SK-N-SH (cell line): Measurements from ENCODE around the gene WDR49. TPM values are rescaled to one million over a fixed set of nuclear protein-coding genes. Genes with fewer than 3 reads are reported as not detected.
"Not testable (repeated sequence)": the region's sequence is repeated elsewhere in the genome, so short reads cannot be mapped to it uniquely, and the experiment has no call there.

ENCODE experiments used
- CTCF ChIA-PET: fragments of 300-600, 350-600 bp; formaldehyde crosslinking; extraction: SDS; loops from one replicate; lab custom pipeline; 2021; lab: Yijun Ruan, JAX
- POLR2A ChIA-PET: fragments of 350-600 bp; sonication (Branson Sonifier 250); formaldehyde crosslinking; extraction: SDS; loops from one replicate; lab custom pipeline; 2020; ENCODE audit warnings: antibody characterized with exemption, inconsistent platforms; lab: Yijun Ruan, JAX
- DNase-seq: peaks from one replicate; pipeline ENCODE4 v3.0.0; 2012
- H2AFZ ChIP-seq: fragments of 200-600 bp; sonication (generic); 2 replicates; pipeline ENCODE4 v1.8.1; 2016; ENCODE audit warnings: antibody characterized with exemption, mild to moderate bottlenecking, low read depth
- H3F3A ChIP-seq: fragments of 200-600 bp; sonication (generic); replicated peaks from 2 replicates; pipeline ENCODE3; 2016; ENCODE audit warnings: antibody characterized with exemption, mild to moderate bottlenecking; ENCODE audit not compliant: insufficient read depth
- H3K27ac ChIP-seq, 2 experiments: fragments of 200-500 bp in 1 of 2; fragments of 200-600 bp in 1 of 2; sonication (Bioruptor generic) in 1 of 2; sonication (generic), shearing (Covaris generic) in 1 of 2; 2 replicates each; pipeline versions ENCODE4 v1.5.1 to v1.6.1; 2014 to 2016; ENCODE audit warnings: low read depth in 2 of 2, inconsistent platforms in 1 of 2, low read length in 1 of 2, mild to moderate bottlenecking in 1 of 2, mixed read lengths in 1 of 2
- H3K27me3 ChIP-seq: fragments of 200-600 bp; sonication (generic), shearing (Covaris generic); 2 replicates; pipeline ENCODE4 v1.6.1; 2016; ENCODE audit warnings: mixed run types; ENCODE audit not compliant: insufficient read depth
- H3K36me3 ChIP-seq, 2 experiments: fragments of 200-500 bp in 1 of 2; fragments of 200-600 bp in 1 of 2; sonication (Bioruptor generic) in 1 of 2; sonication (generic) in 1 of 2; replicated peaks in 1 of 2; 2 replicates each; pipeline versions ENCODE3 to v1.5.1; 2014 to 2016; ENCODE audit warnings: low read length in 1 of 2, mild to moderate bottlenecking in 1 of 2; ENCODE audit not compliant: insufficient read depth in 2 of 2, control insufficient read depth in 1 of 2
- H3K4me1 ChIP-seq, 2 experiments: fragments of 200-500 bp in 1 of 2; fragments of 200-600 bp in 1 of 2; sonication (Bioruptor generic) in 1 of 2; sonication (generic), shearing (Covaris generic) in 1 of 2; 2 replicates each; pipeline versions ENCODE4 v1.5.1 to v1.6.1; 2014 to 2016; ENCODE audit warnings: low read depth in 1 of 2, low read length in 1 of 2, mixed run types in 1 of 2; ENCODE audit not compliant: insufficient read depth in 2 of 2, control insufficient read depth in 1 of 2
- H3K4me2 ChIP-seq: fragments of 200-600 bp; sonication (generic), shearing (Covaris generic); 2 replicates; pipeline ENCODE4 v1.6.1; 2017; ENCODE audit warnings: mixed run types
- H3K4me3 ChIP-seq, 2 experiments: fragments of 200-500 bp in 1 of 2; fragments of 200-600 bp in 1 of 2; sonication (Bioruptor generic) in 1 of 2; sonication (generic), shearing (Covaris generic) in 1 of 2; 2 replicates each; pipeline versions ENCODE4 v1.5.1 to v1.8.1; 2014 to 2016; ENCODE audit warnings: low read depth in 2 of 2, inconsistent platforms in 1 of 2, low read length in 1 of 2, mild to moderate bottlenecking in 1 of 2, mixed read lengths in 1 of 2, moderate library complexity in 1 of 2
- H3K79me2 ChIP-seq: fragments of 200-600 bp; sonication (generic); 2 replicates; pipeline ENCODE4 v1.8.1; 2017; ENCODE audit warnings: mild to moderate bottlenecking; ENCODE audit not compliant: insufficient read depth
- H3K9ac ChIP-seq: fragments of 200-600 bp; sonication (generic); 2 replicates; pipeline ENCODE4 v1.6.1; 2017; ENCODE audit warnings: mixed run types
- H3K9me2 ChIP-seq: fragments of 200-600 bp; sonication (generic); 2 replicates; pipeline ENCODE4 v1.6.1; 2017; ENCODE audit warnings: mixed run types
- H3K9me3 ChIP-seq: fragments of 200-600 bp; sonication (generic); 2 replicates; pipeline ENCODE4 v1.6.1; 2017; ENCODE audit warnings: mixed run types, mild to moderate bottlenecking, moderate library complexity
- H4K20me1 ChIP-seq: fragments of 200-600 bp; sonication (generic); 2 replicates; pipeline ENCODE4 v1.6.1; 2017; ENCODE audit warnings: mild to moderate bottlenecking, mixed run types; ENCODE audit not compliant: insufficient read depth
- CHD2 ChIP-seq: fragments of 150-350 bp; IDR thresholded peaks from 2 replicates; pipeline ENCODE4 v1.6.1; 2018; ENCODE audit warnings: low read length; ENCODE audit not compliant: partially characterized antibody
- FOSL2 ChIP-seq: IDR thresholded peaks from 2 replicates; pipeline ENCODE4 v1.4.0; 2012; ENCODE audit warnings: low read depth, mild to moderate bottlenecking, moderate library complexity, borderline replicate concordance
- FOXJ3 ChIP-seq: sonication (generic); formaldehyde crosslinking; IDR thresholded peaks from 2 replicates; pipeline ENCODE4 v1.5.1; 2020; ENCODE audit warnings: mild to moderate bottlenecking, missing genetic modification reagents
- GABPA ChIP-seq: IDR thresholded peaks from 2 replicates; pipeline ENCODE4 v1.4.0; 2012; ENCODE audit warnings: low read depth, mild to moderate bottlenecking
- JUND ChIP-seq: IDR thresholded peaks from 2 replicates; pipeline ENCODE4 v1.4.0; 2012
- MAX ChIP-seq: IDR thresholded peaks from 2 replicates; pipeline ENCODE4 v1.4.0; 2012; ENCODE audit warnings: low read depth
- MXI1 ChIP-seq: IDR thresholded peaks from 2 replicates; pipeline ENCODE4 v1.6.1; 2012; ENCODE audit warnings: mild to moderate bottlenecking, low read depth, low read length, improper control_type of control experiment
- RCOR1 ChIP-seq: fragments of 150-350 bp; IDR thresholded peaks from 2 replicates; pipeline ENCODE4 v1.6.1; 2017; ENCODE audit warnings: antibody characterized with exemption, low read length
- RXRA ChIP-seq: IDR thresholded peaks from 2 replicates; pipeline ENCODE4 v1.4.0; 2012; ENCODE audit warnings: low read depth, mild to moderate bottlenecking, borderline replicate concordance
- SIN3A ChIP-seq: IDR thresholded peaks from 2 replicates; pipeline ENCODE4 v1.6.1; 2012; ENCODE audit warnings: low read depth, mild to moderate bottlenecking, low read length, moderate library complexity, borderline replicate concordance
- TAF1 ChIP-seq: IDR thresholded peaks from 2 replicates; pipeline ENCODE4 v1.6.1; 2012; ENCODE audit warnings: low read depth, mild to moderate bottlenecking, low read length, moderate library complexity, borderline replicate concordance
- USF1 ChIP-seq: IDR thresholded peaks from 2 replicates; pipeline ENCODE4 v1.4.0; 2012; ENCODE audit warnings: low read depth, borderline replicate concordance
- ZBTB33 ChIP-seq: IDR thresholded peaks from 2 replicates; pipeline ENCODE4 v1.4.0; 2012; ENCODE audit warnings: low read depth, borderline replicate concordance
- WGBS: methylation state at CpG from one replicate; pipeline ENCODE4 v1.1.6; 2017; ENCODE audit warnings: low lambda C conversion rate; 5-methylcytosine and 5-hydroxymethylcytosine counted together
- polyA plus RNA-seq, 3 experiments: library from polyadenylated mRNA; depleted of rRNA; stranded (reverse); fragments of >200 nt; gene quantifications; 2 replicates each; pipeline ENCODE4 v1.2.3, GENCODE V29; 2012

The WDR49 gene
- polyA plus RNA-seq, 1 of the 3 experiments (the other 2 are of a cell fraction), result not detected

GRCh38 chr3:167615030-167615429 lies 38.7 kb downstream of the WDR49 start:
- no peaks in the 10 kb centered on the region for H3K4me1 ChIP-seq
- TF ChIP-seq FOSL2 (no peak), JUND (no peak), CHD2 (no peak), SIN3A (no peak), RXRA (no peak), USF1 (no peak), MXI1 (no peak), FOXJ3 (CRISPR knock-in tag) (no peak), RCOR1 (no peak), MAX (no peak), TAF1 (no peak), GABPA (no peak), ZBTB33 (no peak)
- TF ChIP-seq, all 33 proteins: peak for 0
- 4% methylated on average over 3 of the region's 3 CpGs for WGBS
- Histone ChIP-seq H3K4me3 (no peak overlapping the region), H3K36me3 (no peaks in the 10 kb centered on the region), H3K27me3 (no peaks in the 10 kb centered on the region), H4K20me1 (no peaks in the 10 kb centered on the region), H2AFZ (no peak overlapping the region), H3K9me3 (no peaks in the 10 kb centered on the region), H3F3A (no peaks in the 10 kb centered on the region), H3K27ac (no peak overlapping the region), H3K9ac (no peak overlapping the region), H3K4me2 (no peak overlapping the region), H3K9me2 (no peaks in the 10 kb centered on the region), H3K79me2 (no peaks in the 10 kb centered on the region)
- DNase-seq, result no peak
- POLR2A ChIA-PET, result no interaction called here
- CTCF ChIA-PET, result interaction anchor here (1.0 kb wide), 1 partner anchor 32 kb away, joined by 3 read pairs; no protein-coding TSS in a partner anchor

- POLR2A ChIA-PET, H3K9ac ChIP-seq, CTCF ChIA-PET, H3K79me2 ChIP-seq, H3F3A ChIP-seq, H3K9me3 ChIP-seq, H3K36me3 ChIP-seq, DNase-seq, H3K4me3 ChIP-seq, H3K4me2 ChIP-seq, H3K4me1 ChIP-seq, H3K9me2 ChIP-seq, H4K20me1 ChIP-seq, H3K27me3 ChIP-seq, H2AFZ ChIP-seq, H3K27ac ChIP-seq: not testable (repeated sequence)
- WGBS, result 9% methylated on average over 5 of the region's 5 CpGs
Measured at GRCh38 chr3:167614196-167614595, 39.5 kb downstream of the WDR49 start.
